Mesenchymal stem cell (in vitro differentiated cells and primary cell): Measurements from ENCODE around the gene FRAS1.
A peak's percentile ranks its signal among the peaks of the same experiment; 100 is the strongest.

Experiments used
- DNase-seq: peaks from one replicate; pipeline ENCODE4 v3.0.0-alpha.2; 2013
- H2AFZ ChIP-seq: one replicate; pipeline ENCODE4 v1.6.1; 2013; ENCODE audit warnings: low read depth, mild to moderate bottlenecking, control low read depth, inconsistent platforms, low read length, moderate library complexity
- H2AK5ac ChIP-seq: 2 replicates; pipeline ENCODE4 v1.6.1; 2013; ENCODE audit warnings: low read length, moderate library complexity, mild to moderate bottlenecking, inconsistent platforms; ENCODE audit not compliant: severe bottlenecking
- H2BK120ac ChIP-seq: one replicate; pipeline ENCODE4 v1.6.1; 2013; ENCODE audit warnings: low read depth, mild to moderate bottlenecking, inconsistent platforms, low read length, moderate library complexity
- H2BK12ac ChIP-seq, 2 experiments: one replicate each; pipeline ENCODE4 v1.6.1; 2013; ENCODE audit warnings: inconsistent platforms in 2 of 2, low read length in 2 of 2, mild to moderate bottlenecking in 2 of 2, moderate library complexity in 2 of 2, control low read depth in 1 of 2
- H2BK15ac ChIP-seq: one replicate; pipeline ENCODE4 v1.6.1; 2013; ENCODE audit warnings: mild to moderate bottlenecking, low read depth, inconsistent platforms; ENCODE audit not compliant: poor library complexity, severe bottlenecking
- H2BK5ac ChIP-seq: 2 replicates; pipeline ENCODE4 v1.6.1; 2013; ENCODE audit warnings: low read depth, mild to moderate bottlenecking, low read length, control low read depth, inconsistent platforms; ENCODE audit not compliant: poor library complexity, severe bottlenecking
- H3K14ac ChIP-seq, 2 experiments: one replicate each; pipeline ENCODE4 v1.6.1; 2013; ENCODE audit warnings: inconsistent platforms in 2 of 2, low read length in 2 of 2, control low read depth in 1 of 2, mild to moderate bottlenecking in 1 of 2, moderate library complexity in 1 of 2
- H3K18ac ChIP-seq, 2 experiments: one replicate each; pipeline ENCODE4 v1.6.1; 2013; ENCODE audit warnings: inconsistent platforms in 2 of 2, low read length in 2 of 2, control low read depth in 1 of 2, low read depth in 1 of 2, mild to moderate bottlenecking in 1 of 2
- H3K23ac ChIP-seq, 2 experiments: one replicate each; pipeline ENCODE4 v1.6.1; 2013; ENCODE audit warnings: inconsistent platforms in 2 of 2, low read length in 2 of 2, mild to moderate bottlenecking in 2 of 2, moderate library complexity in 2 of 2, control low read depth in 1 of 2
- H3K27ac ChIP-seq: 2 replicates; pipeline ENCODE4 v1.5.1; 2013; ENCODE audit warnings: mild to moderate bottlenecking, moderate library complexity, low read length, control low read depth, inconsistent platforms; ENCODE audit not compliant: poor library complexity, severe bottlenecking
- H3K27me3 ChIP-seq, 2 experiments: 2 replicates each; pipeline versions ENCODE4 v1.6.1 to v1.7.0; 2013; ENCODE audit warnings: low read length in 2 of 2, mild to moderate bottlenecking in 2 of 2, moderate library complexity in 2 of 2, control low read depth in 1 of 2, inconsistent platforms in 1 of 2; ENCODE audit not compliant: control insufficient read depth in 1 of 2, insufficient read depth in 1 of 2
- H3K36me3 ChIP-seq, 2 experiments: 2 replicates each; pipeline versions ENCODE4 v1.6.1 to v1.7.0; 2013; ENCODE audit warnings: low read length in 2 of 2, control low read depth in 1 of 2, inconsistent platforms in 1 of 2, low read depth in 1 of 2, mild to moderate bottlenecking in 1 of 2; ENCODE audit not compliant: insufficient read depth in 2 of 2, control insufficient read depth in 1 of 2
- H3K4ac ChIP-seq, 2 experiments: one replicate each; pipeline ENCODE4 v1.6.1; 2013; ENCODE audit warnings: inconsistent platforms in 2 of 2, low read length in 2 of 2, mild to moderate bottlenecking in 2 of 2, moderate library complexity in 2 of 2, control low read depth in 1 of 2, low read depth in 1 of 2
- H3K4me1 ChIP-seq: 2 replicates; pipeline ENCODE4 v1.6.1; 2013; ENCODE audit warnings: low read depth, low read length, control low read depth; ENCODE audit not compliant: control insufficient read depth, insufficient read depth
- H3K4me2 ChIP-seq: 2 replicates; pipeline ENCODE4 v1.6.1; 2013; ENCODE audit warnings: low read length, mild to moderate bottlenecking, inconsistent platforms; ENCODE audit not compliant: poor library complexity, severe bottlenecking
- H3K4me3 ChIP-seq, 2 experiments: 2 replicates each; pipeline versions ENCODE4 v1.5.1 to v1.7.0; 2013; ENCODE audit warnings: low read length in 2 of 2, mild to moderate bottlenecking in 2 of 2, control low read depth in 1 of 2, low read depth in 1 of 2; ENCODE audit not compliant: insufficient read depth in 1 of 2
- H3K79me1 ChIP-seq: replicated peaks from 2 replicates; pipeline ENCODE4 v1.6.1; 2013; ENCODE audit warnings: mild to moderate bottlenecking, control low read depth, low read length, inconsistent platforms; ENCODE audit not compliant: poor library complexity, severe bottlenecking
- H3K9ac ChIP-seq: 2 replicates; pipeline ENCODE4 v1.7.0; 2013; ENCODE audit warnings: mild to moderate bottlenecking, low read length, moderate library complexity
- H3K9me3 ChIP-seq: 2 replicates; pipeline ENCODE4 v1.7.0; 2013; ENCODE audit warnings: mild to moderate bottlenecking, low read length; ENCODE audit not compliant: control insufficient read depth
- H4K8ac ChIP-seq: one replicate; pipeline ENCODE4 v1.6.1; 2013; ENCODE audit warnings: inconsistent platforms, mild to moderate bottlenecking, low read length, moderate library complexity
- H4K91ac ChIP-seq: one replicate; pipeline ENCODE4 v1.6.1; 2013; ENCODE audit warnings: mild to moderate bottlenecking, low read length, inconsistent platforms
- WGBS: methylation state at CpG from one replicate; pipeline ENCODE4 v1.1.7; 2013; ENCODE audit warnings: mixed read lengths; 5-methylcytosine and 5-hydroxymethylcytosine counted together

FRAS1 gene

GRCh38 chr4:78528327-78528726 is 471.2 kb downstream of the FRAS1 start:
- no peak overlapping the region for H3K4me2 ChIP-seq
- no peak overlapping the region for H3K23ac ChIP-seq
- H3K4ac ChIP-seq: no peak overlapping the region
- no peak overlapping the region for H3K14ac ChIP-seq
- H3K4me3 ChIP-seq: no peak overlapping the region
- no peak overlapping the region for H3K18ac ChIP-seq
- H4K8ac ChIP-seq: no peak overlapping the region
- H3K79me1 ChIP-seq: no peaks in the 10 kb centered on the region
- peak; percentile 24 for DNase-seq
- no peak overlapping the region for H4K91ac ChIP-seq
- peaks cover 2 to 6% of the 10 kb centered on the region in 2 experiments for H3K36me3 ChIP-seq
- H3K9me3 ChIP-seq: peaks cover 6% of the 10 kb centered on the region
- no peak overlapping the region for H2AFZ ChIP-seq
- 51% methylated on average over 2 of the region's 3 CpGs for whole genome bisulfite sequencing
- H2BK5ac ChIP-seq: no peak overlapping the region
- H2AK5ac ChIP-seq: no peak overlapping the region
- H3K4me1 ChIP-seq: no peaks in the 10 kb centered on the region
- no peak overlapping the region for H3K27ac ChIP-seq
- H2BK12ac ChIP-seq: no peak overlapping the region
- peak overlapping the region; percentile 46 for H3K9ac ChIP-seq
- H3K27me3 ChIP-seq: no peaks in the 10 kb centered on the region
- no peak overlapping the region for H2BK120ac ChIP-seq
- H2BK15ac ChIP-seq: no peak overlapping the region

- no peak overlapping the region for H3K18ac ChIP-seq
- H4K8ac ChIP-seq: no peak overlapping the region
- no peak overlapping the region for H4K91ac ChIP-seq
- peak; percentile 42 for DNase-seq
- no peak overlapping the region for H3K4me2 ChIP-seq
- peak overlapping the region; percentile 50 for H3K9ac ChIP-seq
- 73% methylated on average over 2 of the region's 2 CpGs for WGBS
- no peak overlapping the region for H2BK5ac ChIP-seq
- H3K27ac ChIP-seq: no peak overlapping the region
- no peaks in the 10 kb centered on the region for H3K27me3 ChIP-seq
- peaks cover 6% of the 10 kb centered on the region for H3K9me3 ChIP-seq
- no peak overlapping the region for H3K4ac ChIP-seq
- H2BK15ac ChIP-seq: no peak overlapping the region
- H2BK12ac ChIP-seq: no peak overlapping the region
- H3K79me1 ChIP-seq: no peaks in the 10 kb centered on the region
- H3K23ac ChIP-seq: no peak overlapping the region
- H3K4me3 ChIP-seq: peak overlapping the region in 1 of 2 experiments; percentile 12
- H2AK5ac ChIP-seq: no peak overlapping the region
- peaks cover 0 to 10% of the 10 kb centered on the region in 2 experiments for H3K36me3 ChIP-seq
- no peak overlapping the region for H2AFZ ChIP-seq
- no peaks in the 10 kb centered on the region for H3K4me1 ChIP-seq
- no peak overlapping the region for H3K14ac ChIP-seq
- H2BK120ac ChIP-seq: no peak overlapping the region
Measured at GRCh38 chr4:78529569-78530209, 472.6 kb downstream of the FRAS1 start.

- no peak overlapping the region for H2BK5ac ChIP-seq
- H2BK12ac ChIP-seq: no peak overlapping the region
- H3K18ac ChIP-seq: no peak overlapping the region
- H3K4me3 ChIP-seq: no peak overlapping the region
- H3K27me3 ChIP-seq: no peaks in the 10 kb centered on the region
- 100% methylated on average over 1 of the region's 1 CpG for WGBS
- no peak overlapping the region for H2AFZ ChIP-seq
- H3K79me1 ChIP-seq: no peaks in the 10 kb centered on the region
- no peak overlapping the region for H3K14ac ChIP-seq
- no peak overlapping the region for H2BK15ac ChIP-seq
- H2AK5ac ChIP-seq: no peak overlapping the region
- no peak overlapping the region for H4K8ac ChIP-seq
- no peak for DNase-seq
- no peaks in the 10 kb centered on the region for H3K4me1 ChIP-seq
- H2BK120ac ChIP-seq: no peak overlapping the region
- no peak overlapping the region for H3K4ac ChIP-seq
- H3K27ac ChIP-seq: no peak overlapping the region
- no peak overlapping the region for H4K91ac ChIP-seq
- no peak overlapping the region for H3K23ac ChIP-seq
- no peak overlapping the region for H3K9ac ChIP-seq
- H3K9me3 ChIP-seq: peaks cover 6% of the 10 kb centered on the region
- peaks cover 0 to 14% of the 10 kb centered on the region in 2 experiments for H3K36me3 ChIP-seq
- H3K4me2 ChIP-seq: no peak overlapping the region
Measured at GRCh38 chr4:78532046-78532445, 474.9 kb downstream of the FRAS1 start.

GRCh38 chr4:78533854-78534253 is 476.7 kb downstream of the FRAS1 start:
- Histone ChIP-seq H3K23ac (no peak overlapping the region), H3K9ac (no peak overlapping the region), H3K14ac (no peak overlapping the region), H3K27me3 (no peaks in the 10 kb centered on the region), H3K4me1 (no peaks in the 10 kb centered on the region), H4K91ac (no peak overlapping the region), H2BK15ac (no peak overlapping the region), H3K36me3 (peaks cover 0 to 17% of the 10 kb centered on the region in 2 experiments), H3K4me2 (no peak overlapping the region), H2BK5ac (no peak overlapping the region), H2BK12ac (no peak overlapping the region), H3K4me3 (no peak overlapping the region), H2BK120ac (no peak overlapping the region), H4K8ac (no peak overlapping the region), H3K79me1 (no peaks in the 10 kb centered on the region), H3K27ac (no peak overlapping the region), H3K9me3 (peaks cover 6% of the 10 kb centered on the region), H2AK5ac (no peak overlapping the region), H2AFZ (no peak overlapping the region), H3K18ac (no peak overlapping the region), H3K4ac (no peak overlapping the region)
- no peak for DNase-seq
- WGBS: 96% methylated on average over 4 of the region's 5 CpGs
